Activated naive CD4-positive, alpha-beta T cell treated with anti-CD3 and anti-CD28 coated beads, Interleukin-2, amount 10 ng/mL, durations not matched to agents 7 days and 5 days (primary cell): Measurements from ENCODE around the gene FAM135A.
A peak's percentile ranks its signal among the peaks of the same experiment; 100 is the strongest.

Source experiments
- CTCF ChIA-PET: fragments of 350-600 bp; sonication (Branson Sonifier 250); formaldehyde crosslinking; loops from one replicate; lab custom pipeline; 2021; ENCODE audit warnings: antibody characterized with exemption; lab: Charles Lee
- DNase-seq: peaks from one replicate; pipeline ENCODE4 v3.0.0-alpha.2; 2020
- H3K27ac Mint-ChIP-seq: one replicate; pipeline ENCODE4 v1.8.0; 2021; ENCODE audit warnings: mild to moderate bottlenecking, moderate library complexity, mixed read lengths
- H3K27me3 Mint-ChIP-seq: one replicate; pipeline ENCODE4 v1.8.0; 2021; ENCODE audit warnings: mild to moderate bottlenecking, mixed read lengths
- H3K36me3 Mint-ChIP-seq: one replicate; pipeline ENCODE4 v1.8.0; 2021; ENCODE audit warnings: mixed read lengths
- H3K4me1 Mint-ChIP-seq: one replicate; pipeline ENCODE4 v1.8.0; 2021; ENCODE audit warnings: mixed read lengths
- H3K4me3 Mint-ChIP-seq: one replicate; pipeline ENCODE4 v1.8.0; 2021; ENCODE audit warnings: mild to moderate bottlenecking, moderate library complexity, mixed read lengths
- H3K9me3 Mint-ChIP-seq: one replicate; pipeline ENCODE4 v1.8.0; 2021; ENCODE audit warnings: mixed read lengths

Gene FAM135A

GRCh38 chr6:70508953-70509352 is 95.6 kb downstream of the FAM135A start:
- no peak for DNase-seq
- Mint-ChIP-seq H3K4me3 (no peak overlapping the region), H3K27me3 (no peaks in the 10 kb centered on the region), H3K9me3 (peaks cover 6% of the 10 kb centered on the region), H3K36me3 (peaks cover 10% of the 10 kb centered on the region), H3K4me1 (no peaks in the 10 kb centered on the region), H3K27ac (no peak overlapping the region)
- CTCF ChIA-PET = no interaction called here

GRCh38 chr6:70510600-70510999 is 97.3 kb downstream of the FAM135A start:
- DNase-seq = no peak
- Mint-ChIP-seq H3K27ac (no peak overlapping the region), H3K4me1 (no peaks in the 10 kb centered on the region), H3K36me3 (peaks cover 2% of the 10 kb centered on the region), H3K27me3 (no peaks in the 10 kb centered on the region), H3K4me3 (no peak overlapping the region), H3K9me3 (peaks cover under 1% of the 10 kb centered on the region)
- CTCF ChIA-PET = no interaction called here

- H3K27ac Mint-ChIP-seq = no peak overlapping the region
- H3K27me3 Mint-ChIP-seq = no peaks in the 10 kb centered on the region
- CTCF ChIA-PET = interaction anchor here (1.0 to 1.4 kb wide), 3 partner anchors 167 to 437 kb away, joined by 3 to 4 read pairs (median 3); no protein-coding TSS in a partner anchor
- DNase-seq = no peak
- H3K36me3 Mint-ChIP-seq = no peaks in the 10 kb centered on the region
- H3K9me3 Mint-ChIP-seq = no peaks in the 10 kb centered on the region
- no peak overlapping the region for H3K4me3 Mint-ChIP-seq
- peaks cover 15% of the 10 kb centered on the region for H3K4me1 Mint-ChIP-seq
These were observed 105.4 kb downstream of the FAM135A start for GRCh38 chr6:70518723-70519122.

DNA sequence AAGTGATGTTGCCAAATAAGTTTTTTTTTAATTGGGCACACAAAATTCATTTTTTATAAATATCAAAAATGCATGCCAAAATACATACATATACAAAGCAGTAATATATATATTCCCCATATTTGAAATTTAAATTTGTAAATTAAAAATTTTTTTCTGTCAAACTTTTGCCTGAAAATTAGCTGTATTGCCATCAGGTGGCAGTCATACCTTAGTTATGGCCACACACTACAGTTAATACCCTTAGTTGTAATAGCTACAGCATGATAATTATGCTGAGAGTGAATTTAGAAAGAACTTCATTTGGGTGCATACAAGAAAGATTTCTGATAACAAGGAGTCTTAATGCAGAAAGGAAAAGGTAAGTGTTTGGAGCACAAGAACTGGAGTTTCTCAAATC is 107.3 kb downstream of the FAM135A start:
- Mint-ChIP-seq H3K36me3 (no peaks in the 10 kb centered on the region), H3K9me3 (no peaks in the 10 kb centered on the region), H3K4me1 (peaks cover 15% of the 10 kb centered on the region), H3K27ac (no peak overlapping the region), H3K4me3 (no peak overlapping the region), H3K27me3 (no peaks in the 10 kb centered on the region)
- DNase-seq = no peak
- CTCF ChIA-PET = interaction anchor here (0.6 to 3.6 kb wide), 18 partner anchors 12 to 492 kb away, joined by 3 to 46 read pairs (median 3); no protein-coding TSS in a partner anchor

DNA sequence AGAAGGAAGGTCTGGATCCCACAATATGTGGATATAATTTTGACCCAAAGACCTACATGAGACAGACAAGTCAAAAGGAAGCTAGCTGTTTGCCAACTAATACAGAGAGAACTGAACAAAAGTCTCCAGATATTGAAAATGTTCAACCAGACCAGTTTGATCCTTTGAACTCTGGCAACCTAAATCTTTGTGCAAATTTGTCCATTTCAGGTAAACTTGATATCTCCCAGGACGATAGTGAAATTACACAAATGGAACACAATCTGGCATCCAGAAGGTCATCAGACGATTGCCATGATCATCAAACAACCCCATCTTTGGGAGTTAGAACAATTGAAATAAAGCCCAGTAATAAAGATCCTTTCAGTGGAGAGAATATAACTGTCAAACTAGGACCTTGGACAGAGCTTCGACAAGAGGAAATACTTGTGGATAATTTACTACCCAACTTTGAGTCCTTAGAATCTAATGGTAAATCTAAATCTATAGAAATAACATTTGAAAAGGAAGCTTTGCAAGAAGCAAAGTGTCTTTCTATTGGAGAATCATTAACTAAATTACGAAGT is 111.5 kb downstream of the FAM135A start:
- Mint-ChIP-seq H3K27ac (no peak overlapping the region), H3K36me3 (no peaks in the 10 kb centered on the region), H3K4me3 (no peak overlapping the region), H3K27me3 (no peaks in the 10 kb centered on the region), H3K9me3 (no peaks in the 10 kb centered on the region), H3K4me1 (no peaks in the 10 kb centered on the region)
- DNase-seq = no peak
- CTCF ChIA-PET = interaction anchor here (0.9 kb wide), 2 partner anchors 13 to 163 kb away, joined by 3 to 4 read pairs; no protein-coding TSS in a partner anchor

DNA sequence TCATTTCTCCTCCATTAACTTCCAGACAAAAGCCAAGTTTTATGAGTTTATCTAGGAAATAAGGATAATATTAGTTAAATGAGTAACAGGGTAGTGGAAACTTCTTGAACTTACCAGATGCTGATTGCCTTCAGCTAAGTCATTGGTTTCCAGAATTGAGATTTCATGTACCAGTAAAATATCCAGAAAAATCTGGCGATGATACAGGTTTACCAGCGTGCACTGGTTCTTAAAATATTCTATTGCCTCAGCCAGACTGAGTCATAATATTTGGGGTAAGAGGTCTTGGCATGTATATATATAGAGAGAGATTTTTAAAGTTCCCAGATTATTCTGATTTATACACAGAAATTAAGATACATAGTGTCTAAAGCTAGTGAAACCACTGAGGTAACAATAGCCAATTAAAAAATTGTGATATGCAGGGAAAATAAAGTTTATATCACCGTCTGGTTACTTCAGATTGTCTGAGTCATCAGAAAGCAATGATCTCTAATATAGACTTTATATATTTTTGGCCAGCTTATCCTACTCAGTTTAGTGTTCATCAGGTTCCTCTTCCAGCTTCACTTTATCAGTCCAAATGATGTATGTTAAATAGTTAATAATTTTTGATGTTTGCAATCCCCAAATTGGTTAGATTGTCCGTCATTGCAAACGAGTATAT is 113.9 kb downstream of the FAM135A start:
- Mint-ChIP-seq H3K9me3 (no peaks in the 10 kb centered on the region), H3K4me1 (no peaks in the 10 kb centered on the region), H3K36me3 (no peaks in the 10 kb centered on the region), H3K27me3 (no peaks in the 10 kb centered on the region), H3K4me3 (no peak overlapping the region), H3K27ac (no peak overlapping the region)
- CTCF ChIA-PET = interaction anchor here (1.2 kb wide), 1 partner anchor 20 kb away, joined by 3 read pairs; no protein-coding TSS in a partner anchor
- no peak for DNase-seq

GRCh38 chr6:70530023-70530422 is 116.7 kb downstream of the FAM135A start:
- DNase-seq = no peak
- H3K27ac Mint-ChIP-seq = no peak overlapping the region
- H3K36me3 Mint-ChIP-seq = no peaks in the 10 kb centered on the region
- H3K9me3 Mint-ChIP-seq = no peaks in the 10 kb centered on the region
- CTCF ChIA-PET = no interaction called here
- H3K4me3 Mint-ChIP-seq = no peak overlapping the region
- no peaks in the 10 kb centered on the region for H3K4me1 Mint-ChIP-seq
- no peaks in the 10 kb centered on the region for H3K27me3 Mint-ChIP-seq

DNA sequence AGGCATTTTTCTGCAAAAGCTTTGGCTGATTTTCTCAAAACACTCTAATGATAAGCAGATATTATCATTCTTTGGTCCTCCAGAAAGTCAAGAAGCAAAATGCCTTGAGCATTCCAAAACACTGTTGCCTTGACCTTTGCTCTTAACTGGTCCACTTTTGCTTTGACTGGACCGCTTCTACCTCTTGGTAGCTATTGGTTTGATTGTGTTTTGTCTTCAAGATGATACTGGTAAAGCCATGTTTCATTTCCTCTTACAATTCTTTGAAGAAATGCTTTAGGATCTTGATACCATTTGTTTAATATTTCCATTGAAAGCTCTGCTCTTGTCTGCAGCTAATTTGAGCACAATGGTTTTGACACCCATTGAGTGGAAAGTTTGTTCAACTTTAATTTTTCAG is 117.8 kb downstream of the FAM135A start:
- Mint-ChIP-seq H3K36me3 (no peaks in the 10 kb centered on the region), H3K27ac (no peak overlapping the region), H3K4me1 (no peaks in the 10 kb centered on the region), H3K27me3 (no peaks in the 10 kb centered on the region), H3K9me3 (no peaks in the 10 kb centered on the region), H3K4me3 (no peak overlapping the region)
- CTCF ChIA-PET = no interaction called here
- no peak for DNase-seq

DNA sequence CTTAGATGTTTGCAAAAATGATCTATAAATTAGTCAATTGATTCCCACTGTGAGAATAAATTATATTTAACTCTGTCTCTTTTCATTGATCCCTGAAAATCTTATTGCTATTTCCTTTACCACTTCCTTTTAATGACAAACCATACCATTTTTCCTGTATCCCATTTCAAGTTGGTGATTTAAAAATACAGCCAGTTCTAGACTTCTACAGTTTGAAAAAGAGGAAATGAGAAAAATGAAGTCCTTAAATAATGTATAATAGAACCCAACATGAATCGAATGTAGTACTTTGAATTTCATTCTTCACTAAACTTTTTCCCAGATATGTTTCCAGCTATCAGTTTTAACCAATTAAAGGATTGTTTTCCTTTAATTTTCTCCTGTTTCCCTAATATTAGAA is 124.0 kb downstream of the FAM135A start:
- Mint-ChIP-seq H3K4me1 (peaks cover 5% of the 10 kb centered on the region), H3K4me3 (no peak overlapping the region), H3K27ac (no peak overlapping the region), H3K9me3 (no peaks in the 10 kb centered on the region), H3K36me3 (no peaks in the 10 kb centered on the region), H3K27me3 (no peaks in the 10 kb centered on the region)
- DNase-seq = no peak
- CTCF ChIA-PET = interaction anchor here (0.9 to 1.2 kb wide), 2 partner anchors 149 to 347 kb away, joined by 3 read pairs; no protein-coding TSS in a partner anchor

DNA sequence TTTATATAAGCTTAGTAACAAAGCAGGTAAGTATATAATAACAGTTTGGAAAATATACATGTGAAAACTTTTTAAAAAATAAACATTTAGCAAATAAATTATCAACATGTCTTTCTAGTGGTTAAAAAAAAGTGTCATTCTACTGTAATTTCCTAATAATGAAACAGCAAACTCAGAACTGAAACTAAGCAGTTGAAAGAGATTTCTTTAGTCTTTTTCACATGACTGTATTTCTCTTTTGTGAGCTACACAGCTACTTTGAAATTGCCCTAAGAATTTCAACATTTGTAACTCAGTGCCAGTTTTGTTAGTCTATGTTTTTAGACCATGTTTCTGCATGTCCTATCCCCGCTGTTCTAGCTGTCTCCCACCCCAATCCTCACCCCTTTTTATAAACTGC is 125.1 kb downstream of the FAM135A start:
- Mint-ChIP-seq H3K27me3 (no peaks in the 10 kb centered on the region), H3K36me3 (no peaks in the 10 kb centered on the region), H3K27ac (no peak overlapping the region), H3K4me1 (peaks cover 5% of the 10 kb centered on the region), H3K4me3 (no peak overlapping the region), H3K9me3 (no peaks in the 10 kb centered on the region)
- DNase-seq = no peak
- CTCF ChIA-PET = interaction anchor here (0.7 to 1.2 kb wide), 3 partner anchors 9 to 346 kb away, joined by 3 read pairs; no protein-coding TSS in a partner anchor

- Mint-ChIP-seq H3K36me3 (no peaks in the 10 kb centered on the region), H3K27me3 (no peaks in the 10 kb centered on the region), H3K4me1 (no peaks in the 10 kb centered on the region), H3K27ac (no peak overlapping the region), H3K4me3 (no peak overlapping the region), H3K9me3 (no peaks in the 10 kb centered on the region)
- CTCF ChIA-PET = interaction anchor here (0.8 to 4.4 kb wide), 11 partner anchors 9 to 338 kb away, joined by 3 to 40 read pairs (median 6); partner anchors contain the start of gene FAM135A
- peak; percentile 49 for DNase-seq
These were observed 134.0 kb downstream of the FAM135A start for GRCh38 chr6:70547313-70547712.

GRCh38 chr6:70547905-70548304 is 134.6 kb downstream of the FAM135A start:
- Mint-ChIP-seq H3K27ac (no peak overlapping the region), H3K27me3 (no peaks in the 10 kb centered on the region), H3K9me3 (no peaks in the 10 kb centered on the region), H3K4me3 (no peak overlapping the region), H3K4me1 (no peaks in the 10 kb centered on the region), H3K36me3 (no peaks in the 10 kb centered on the region)
- DNase-seq = no peak
- CTCF ChIA-PET = interaction anchor here (0.6 to 4.4 kb wide), 5 partner anchors 18 to 141 kb away, joined by 3 to 40 read pairs (median 6); no protein-coding TSS in a partner anchor

- no peaks in the 10 kb centered on the region for H3K27me3 Mint-ChIP-seq
- H3K36me3 Mint-ChIP-seq = no peaks in the 10 kb centered on the region
- CTCF ChIA-PET = interaction anchor here (2.4 to 2.6 kb wide), 2 partner anchors 16 to 139 kb away, joined by 6 to 7 read pairs; no protein-coding TSS in a partner anchor
- no peak for DNase-seq
- no peaks in the 10 kb centered on the region for H3K4me1 Mint-ChIP-seq
- no peak overlapping the region for H3K4me3 Mint-ChIP-seq
- H3K9me3 Mint-ChIP-seq = no peaks in the 10 kb centered on the region
- no peak overlapping the region for H3K27ac Mint-ChIP-seq
These were observed 136.0 kb downstream of the FAM135A start for GRCh38 chr6:70549327-70549726.

GRCh38 chr6:70551566-70551965 is 138.3 kb downstream of the FAM135A start:
- H3K27ac Mint-ChIP-seq = no peak overlapping the region
- no peaks in the 10 kb centered on the region for H3K4me1 Mint-ChIP-seq
- no peaks in the 10 kb centered on the region for H3K36me3 Mint-ChIP-seq
- H3K27me3 Mint-ChIP-seq = no peaks in the 10 kb centered on the region
- CTCF ChIA-PET = interaction anchor here (1.4 kb wide), 1 partner anchor 156 kb away, joined by 7 read pairs; no protein-coding TSS in a partner anchor
- no peak for DNase-seq
- H3K9me3 Mint-ChIP-seq = no peaks in the 10 kb centered on the region
- no peak overlapping the region for H3K4me3 Mint-ChIP-seq
